ENCODE data around the gene SLC17A1.

Gene SLC17A1, protein sequence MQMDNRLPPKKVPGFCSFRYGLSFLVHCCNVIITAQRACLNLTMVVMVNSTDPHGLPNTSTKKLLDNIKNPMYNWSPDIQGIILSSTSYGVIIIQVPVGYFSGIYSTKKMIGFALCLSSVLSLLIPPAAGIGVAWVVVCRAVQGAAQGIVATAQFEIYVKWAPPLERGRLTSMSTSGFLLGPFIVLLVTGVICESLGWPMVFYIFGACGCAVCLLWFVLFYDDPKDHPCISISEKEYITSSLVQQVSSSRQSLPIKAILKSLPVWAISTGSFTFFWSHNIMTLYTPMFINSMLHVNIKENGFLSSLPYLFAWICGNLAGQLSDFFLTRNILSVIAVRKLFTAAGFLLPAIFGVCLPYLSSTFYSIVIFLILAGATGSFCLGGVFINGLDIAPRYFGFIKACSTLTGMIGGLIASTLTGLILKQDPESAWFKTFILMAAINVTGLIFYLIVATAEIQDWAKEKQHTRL

DNA sequence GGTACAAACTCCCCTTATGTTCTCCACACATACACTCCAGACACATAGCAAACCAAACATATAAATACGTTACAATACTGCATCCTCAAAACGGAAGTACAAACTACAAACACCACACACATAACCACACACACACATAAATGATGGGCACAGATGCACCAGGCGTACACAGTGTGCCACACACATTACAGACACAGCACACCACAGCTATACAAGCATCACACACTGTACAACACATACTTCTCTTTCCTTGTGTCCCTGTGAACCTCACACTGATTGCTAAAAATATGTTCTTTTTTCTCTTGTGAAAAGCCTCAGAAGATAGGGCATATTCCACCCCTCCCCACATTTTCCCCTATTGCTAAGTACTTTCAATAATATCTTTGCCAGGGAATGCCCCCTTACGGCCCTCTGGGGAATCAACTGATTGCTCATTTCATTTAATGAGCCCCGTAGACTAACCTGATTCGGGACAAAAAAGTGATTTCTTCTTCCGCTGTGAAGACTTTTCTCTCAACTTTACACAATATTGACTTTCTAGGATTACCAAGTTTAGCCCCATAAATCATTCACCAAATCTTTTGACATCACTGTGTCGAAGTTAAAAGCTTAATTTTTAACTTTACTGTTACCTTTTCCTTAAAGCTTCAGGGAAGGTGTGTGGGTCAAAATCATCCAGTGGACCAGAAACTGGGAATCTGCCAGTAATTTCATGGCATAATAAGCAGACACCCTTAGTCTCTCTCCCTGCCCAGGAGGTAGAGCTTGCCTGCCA is at the start of gene SLC17A1:
SLC17A1 (minus strand) TSS at position 521 of the 775 bp plus-strand sequence. CDS start 1,495 bp downstream, outside the sequence.
- DNase-seq (ENCODE audit: low read depth) = no peak

DNA sequence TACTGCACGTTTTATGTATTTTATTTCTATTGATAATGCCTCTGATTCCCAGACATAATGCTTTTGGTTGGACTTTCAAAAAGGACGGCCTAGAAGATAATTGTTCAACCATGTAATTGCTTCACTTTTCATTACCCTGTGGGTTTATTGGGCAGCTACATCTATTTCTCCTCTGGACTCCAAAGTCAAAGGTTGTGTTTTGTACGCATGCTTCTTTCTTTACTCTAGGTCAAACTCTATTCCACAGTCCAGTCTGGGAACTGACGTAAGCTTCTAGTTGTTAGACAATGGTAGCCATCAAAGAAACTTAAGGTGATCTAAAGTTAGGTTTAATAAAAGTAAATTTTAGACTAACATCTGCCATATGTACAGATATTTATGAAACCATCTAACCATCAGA is 48.7 kb upstream of the SLC17A1 start:
- DNase-seq (ENCODE audit: low read depth) = no peak

DNA sequence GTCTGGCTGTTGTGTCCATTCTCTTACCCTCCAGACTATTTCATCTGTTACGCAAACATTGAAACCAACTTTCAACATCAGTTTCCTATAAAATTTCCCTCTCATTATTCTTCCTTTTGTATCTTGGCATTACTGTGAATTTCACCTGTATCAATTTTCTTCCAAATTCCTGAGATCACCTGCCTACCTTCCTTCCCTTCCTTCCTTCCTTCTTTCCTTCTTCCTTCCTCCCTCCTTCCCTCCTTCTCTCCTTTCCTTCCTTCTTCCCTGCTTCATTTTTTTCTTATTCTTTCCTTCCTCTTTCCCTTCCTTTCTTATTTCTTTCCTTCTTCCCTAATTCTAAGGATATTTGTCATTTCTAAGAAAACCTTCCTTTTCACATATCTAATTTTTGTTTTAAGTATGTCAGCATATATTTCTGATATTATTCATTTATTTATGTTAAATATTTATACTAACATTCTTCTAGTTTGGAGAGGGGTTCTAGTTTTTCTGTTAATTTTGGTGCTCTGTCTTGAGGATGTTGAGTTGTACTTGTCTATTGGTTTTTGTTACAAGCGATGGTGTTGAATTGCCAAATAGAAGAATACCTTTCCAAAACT is 47.0 kb upstream of the SLC17A1 start:
- no peak for DNase-seq (ENCODE audit: low read depth)

DNA sequence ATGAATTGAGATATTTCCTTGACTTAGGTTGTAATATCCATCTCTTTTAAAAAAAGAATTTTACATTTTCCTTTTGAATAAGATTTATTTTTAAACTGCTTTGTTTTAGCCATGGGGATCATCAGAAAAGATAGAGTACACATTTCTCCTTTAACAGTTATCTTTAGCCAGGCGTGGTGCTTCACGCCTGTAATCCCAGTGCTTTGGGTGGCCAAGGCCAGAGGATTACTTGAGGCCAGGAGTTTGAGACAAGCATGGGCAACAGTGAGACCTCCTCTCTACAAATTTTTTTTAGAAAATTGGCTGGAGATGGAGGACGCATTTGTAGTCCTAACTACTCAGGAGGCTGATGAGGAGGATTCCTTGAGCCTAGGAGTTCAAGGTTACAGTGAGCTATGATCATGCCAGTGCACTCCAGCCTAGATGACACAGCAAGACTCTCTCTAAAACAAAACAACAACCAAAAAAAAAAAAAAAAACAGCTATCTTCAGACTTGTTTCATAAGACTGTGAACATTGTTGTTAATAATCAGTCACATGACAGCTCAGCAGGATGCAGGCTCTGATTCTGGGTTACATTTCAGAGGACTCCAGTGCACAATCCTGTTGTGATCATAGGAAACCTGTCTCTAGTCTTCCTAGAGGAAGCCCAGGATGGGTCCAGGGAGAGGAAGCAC is 44.2 kb upstream of the SLC17A1 start:
- DNase-seq (ENCODE audit: low read depth) = no peak

DNA sequence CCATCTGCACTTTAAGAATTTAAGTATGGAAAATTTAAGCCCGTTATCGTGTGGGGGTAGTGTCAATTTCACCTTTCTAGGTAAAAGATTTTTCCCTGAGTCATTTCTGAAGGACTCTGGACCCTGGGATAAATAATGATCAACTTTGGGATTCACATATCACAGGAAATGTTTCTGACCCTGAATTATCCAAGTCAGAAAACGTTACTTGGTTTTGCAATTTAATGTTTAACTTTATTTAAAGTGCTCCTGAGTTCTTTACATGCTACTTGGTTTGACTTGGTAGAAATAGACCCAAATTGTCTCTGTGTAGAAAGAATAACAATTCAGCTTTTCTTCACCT is 43.7 kb upstream of the SLC17A1 start:
- no peak for DNase-seq (ENCODE audit: low read depth)

DNA sequence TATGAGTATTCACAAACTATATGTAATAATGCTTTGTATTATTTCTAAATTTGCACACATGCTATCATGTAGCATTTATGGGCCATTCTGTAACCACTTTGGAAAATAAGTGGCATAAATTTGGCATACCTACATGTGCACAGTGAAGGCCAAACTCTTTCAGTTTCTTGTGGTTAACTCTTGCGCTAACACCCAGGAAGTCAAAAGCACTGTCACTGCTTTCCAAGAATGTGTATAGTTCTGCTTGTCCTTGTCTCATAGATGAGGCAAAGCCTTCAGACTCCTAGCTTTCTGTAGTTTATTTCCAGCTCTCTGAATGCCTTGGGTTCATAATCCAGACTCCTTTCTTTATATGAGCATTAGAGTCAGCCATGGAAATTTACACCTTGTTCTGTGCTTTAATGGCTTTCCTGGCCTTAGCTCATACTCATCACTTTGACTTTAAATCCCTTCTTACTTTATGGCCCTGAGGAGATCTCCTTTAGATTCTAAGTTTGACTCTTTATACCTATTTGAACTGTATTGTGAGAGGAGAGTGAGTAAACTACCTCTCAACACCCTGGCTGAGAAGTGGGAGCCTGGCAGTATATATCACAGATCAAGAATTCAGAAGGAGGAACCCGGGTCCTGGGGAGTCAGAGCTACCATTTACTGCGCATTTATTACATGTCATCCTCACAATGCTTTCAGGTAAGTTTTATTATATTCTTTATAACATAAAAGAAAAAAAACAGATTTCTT is 43.1 kb upstream of the SLC17A1 start:
- DNase-seq (ENCODE audit: low read depth) = no peak

DNA sequence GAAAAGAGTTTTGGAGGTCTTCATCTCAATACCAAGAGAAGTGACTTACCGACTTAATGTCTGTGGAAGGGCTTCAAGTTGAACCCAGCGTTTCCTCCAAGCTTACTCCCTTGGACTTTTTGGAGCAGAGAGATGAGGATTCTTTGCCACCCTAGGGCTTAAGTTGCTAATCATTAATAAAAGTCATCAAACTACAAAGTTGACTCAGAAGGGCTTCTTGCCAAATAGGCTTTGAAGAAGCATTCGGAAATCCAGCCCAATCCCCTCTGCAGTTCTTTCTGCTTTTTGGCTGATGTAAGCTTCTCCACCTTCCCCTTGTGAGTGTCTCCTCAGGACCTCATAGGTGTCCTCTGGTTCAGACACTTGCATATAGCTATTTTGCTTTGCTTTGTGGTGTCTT is 42.3 kb upstream of the SLC17A1 start, which contains the start of gene SLC17A3:
SLC17A3 (minus strand) TSS at position 126 of the 400 bp plus-strand sequence. CDS start 5,856 bp downstream, outside the sequence.
- no peak for DNase-seq (ENCODE audit: low read depth)

DNA sequence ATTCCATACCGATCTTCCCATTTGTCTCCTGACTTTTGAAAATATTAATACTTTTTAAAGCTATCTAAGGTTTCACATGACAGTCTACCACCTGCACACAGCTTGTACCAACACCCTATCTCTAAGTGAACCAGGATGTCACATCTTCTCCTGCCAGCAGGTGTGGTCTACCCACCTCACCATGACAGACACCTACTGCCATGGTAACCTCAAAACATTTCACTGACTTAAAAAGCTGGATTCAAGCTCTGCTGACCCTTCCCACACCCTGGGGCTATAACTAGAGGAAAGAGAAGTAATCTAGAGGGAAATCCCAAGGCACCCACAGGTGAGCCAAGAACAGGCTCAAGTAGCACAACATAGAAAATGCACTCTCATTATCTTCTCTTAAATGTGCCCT is 41.0 kb upstream of the SLC17A1 start:
- no peak for DNase-seq (ENCODE audit: low read depth)

DNA sequence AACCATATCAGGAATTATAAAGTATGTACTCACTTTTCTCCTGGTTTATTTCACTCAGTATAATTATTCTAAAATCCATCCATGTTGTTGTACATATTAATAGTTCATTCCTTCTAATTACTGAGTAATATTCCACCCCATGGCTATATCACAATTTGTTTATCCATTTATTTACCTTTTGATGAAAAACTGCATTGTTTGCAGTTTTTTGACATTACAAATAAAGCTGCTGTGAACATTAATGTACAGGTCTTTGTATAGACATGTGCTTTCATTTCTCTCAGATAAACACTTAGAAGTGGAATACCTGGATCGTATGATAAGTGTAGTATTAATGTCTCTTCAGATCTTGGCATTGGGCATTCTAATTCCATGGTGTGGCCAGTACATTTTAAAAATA is 38.0 kb upstream of the SLC17A1 start:
- no peak for DNase-seq (ENCODE audit: low read depth)

DNA sequence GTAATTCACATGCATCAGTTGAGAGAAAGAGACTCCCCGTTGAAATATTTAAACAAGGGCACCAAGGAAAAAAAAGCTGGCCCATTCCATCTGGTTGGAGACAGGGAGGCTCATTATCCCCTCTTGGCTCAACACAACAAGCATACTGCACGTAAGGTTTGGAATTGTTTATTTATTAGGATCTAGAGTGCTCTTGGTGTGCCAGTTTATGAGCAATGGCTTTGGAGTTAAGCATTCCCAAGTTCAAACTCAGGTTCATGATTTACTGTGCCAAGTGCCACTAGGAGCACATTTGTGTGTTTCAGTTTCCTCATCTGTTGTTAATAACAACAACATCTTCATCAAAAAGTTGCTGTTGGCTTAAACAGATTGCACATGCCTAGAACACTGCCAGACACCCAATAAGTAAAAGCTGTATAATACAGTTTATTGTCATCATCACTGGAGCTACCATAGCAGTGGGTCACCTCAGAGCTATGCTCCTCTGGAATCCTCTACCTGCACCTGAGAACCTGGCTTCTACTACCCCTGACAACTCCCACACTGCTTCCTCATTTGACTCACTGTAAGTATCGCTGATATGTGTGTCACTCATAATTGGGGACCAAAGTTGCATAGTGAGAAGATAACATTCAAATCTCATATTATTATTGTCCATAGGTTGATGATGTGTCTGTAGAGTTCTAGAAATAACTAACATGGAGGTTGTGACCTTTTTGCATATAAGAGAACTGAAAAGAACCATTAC is 36.8 kb upstream of the SLC17A1 start:
- no peak for DNase-seq (ENCODE audit: low read depth)

DNA sequence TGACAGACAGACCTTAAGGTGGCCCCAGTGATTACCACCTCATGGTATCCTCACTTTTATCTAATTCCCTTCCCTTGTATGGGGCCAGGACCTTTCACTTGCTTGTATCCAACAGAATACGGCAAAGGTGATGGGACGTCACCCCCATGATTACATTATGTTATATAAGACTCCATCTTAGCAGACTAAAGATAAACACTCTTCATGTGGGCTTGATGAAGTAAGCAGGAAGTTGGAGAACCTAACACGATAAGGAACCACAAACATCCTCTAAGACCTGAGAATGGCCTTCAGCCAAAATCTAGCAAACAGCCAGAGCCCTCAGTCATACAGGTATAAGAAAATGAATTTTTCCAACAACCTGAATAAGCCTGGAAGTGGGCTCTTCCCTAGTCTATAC is 34.2 kb upstream of the SLC17A1 start:
- no peak for DNase-seq (ENCODE audit: low read depth)

DNA sequence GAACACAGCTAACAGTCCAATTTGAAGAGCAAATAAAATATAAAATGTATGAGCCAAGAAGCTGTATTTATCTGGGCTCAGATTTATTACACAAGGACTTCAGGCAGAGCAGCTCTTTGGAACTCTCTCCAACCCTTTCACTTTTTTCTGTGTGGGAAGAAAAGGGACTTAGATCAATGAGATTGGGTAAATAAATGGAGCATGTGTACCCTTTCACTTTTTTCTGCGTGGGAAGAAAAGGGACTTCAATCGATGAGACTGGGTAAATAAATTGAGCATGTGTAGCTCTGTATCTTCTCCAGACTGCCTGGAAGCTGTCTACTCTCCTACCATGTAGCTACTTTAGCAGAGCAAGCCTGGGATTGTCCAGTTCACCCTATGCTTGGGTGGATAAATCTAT is 31.5 kb upstream of the SLC17A1 start:
- DNase-seq (ENCODE audit: low read depth) = no peak

DNA sequence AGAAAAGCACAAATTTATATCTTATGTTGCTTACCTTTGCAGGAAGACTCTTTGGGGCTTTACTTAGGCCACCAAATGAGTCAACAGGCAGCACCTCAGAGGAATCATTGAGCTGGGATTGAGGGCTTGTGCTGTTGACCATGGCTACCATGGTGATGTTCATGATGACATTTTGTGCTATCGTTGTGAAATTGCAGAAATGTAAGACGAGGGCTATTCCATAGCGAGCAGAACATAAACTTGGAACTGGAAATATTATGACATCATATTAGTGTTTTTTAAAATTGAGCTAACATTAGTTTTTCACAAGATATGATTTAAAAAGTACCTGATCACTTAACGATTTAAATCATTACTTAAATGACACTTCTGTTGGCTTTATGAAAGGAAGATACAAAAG is 30.3 kb upstream of the SLC17A1 start:
- no peak for DNase-seq (ENCODE audit: low read depth)

DNA sequence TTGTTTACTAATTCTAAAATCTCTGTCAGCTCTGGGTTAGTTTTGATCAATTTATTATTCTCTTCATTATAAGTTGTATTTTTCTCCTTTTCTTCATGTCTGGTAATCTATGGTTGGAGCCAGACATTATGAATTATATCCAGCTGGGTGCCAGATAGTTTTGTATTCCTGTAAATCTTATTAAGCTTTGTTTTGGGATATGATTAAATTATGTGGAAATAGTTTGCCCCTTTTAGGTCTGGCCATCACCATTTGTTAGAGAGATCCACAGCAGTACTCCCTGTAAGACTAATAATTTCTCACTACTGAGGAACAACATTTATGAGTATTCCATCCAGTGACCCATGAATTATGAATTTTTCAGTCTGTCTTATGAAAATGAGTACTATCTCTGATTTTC is 20.9 kb upstream of the SLC17A1 start:
- no peak for DNase-seq (ENCODE audit: low read depth)

DNA sequence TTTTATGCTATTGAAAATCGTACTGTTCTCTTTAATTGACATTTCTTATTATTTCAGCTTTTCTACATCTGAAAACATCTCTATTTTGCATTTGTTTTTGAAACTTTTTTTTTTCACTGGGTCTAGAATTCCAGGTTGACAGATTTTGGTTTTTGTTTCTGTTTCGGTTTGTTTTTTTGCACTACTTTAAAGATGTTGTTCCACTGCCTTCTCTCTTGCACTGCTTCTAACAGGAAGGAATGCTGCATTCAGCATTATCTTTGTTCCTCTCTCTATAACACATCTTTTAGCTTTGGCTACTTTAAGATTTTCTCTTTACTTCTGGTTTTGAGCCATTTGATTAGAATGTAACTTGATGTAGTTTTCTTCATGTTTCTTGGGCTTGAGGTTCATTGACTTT is 20.1 kb upstream of the SLC17A1 start:
- no peak for DNase-seq (ENCODE audit: low read depth)

DNA sequence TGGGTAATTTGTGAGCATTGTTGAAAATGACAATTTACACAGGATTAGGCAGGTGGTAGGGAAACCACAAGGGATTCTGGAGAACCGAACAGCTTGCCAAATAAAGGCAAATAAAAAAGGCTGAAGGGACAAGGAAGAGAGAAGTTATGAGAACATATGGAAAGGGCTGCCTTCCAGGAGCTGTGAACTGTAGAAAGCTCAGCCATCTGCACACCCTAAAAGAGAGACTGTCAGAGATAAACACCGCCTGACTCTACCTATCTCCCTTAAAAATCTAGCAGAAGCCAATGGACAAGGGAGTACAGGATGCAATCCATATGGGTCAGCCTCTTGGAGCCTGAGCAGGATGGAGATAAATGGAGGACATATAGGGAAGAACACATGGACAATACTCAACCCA is 12.7 kb upstream of the SLC17A1 start:
- DNase-seq (ENCODE audit: low read depth) = no peak

DNA sequence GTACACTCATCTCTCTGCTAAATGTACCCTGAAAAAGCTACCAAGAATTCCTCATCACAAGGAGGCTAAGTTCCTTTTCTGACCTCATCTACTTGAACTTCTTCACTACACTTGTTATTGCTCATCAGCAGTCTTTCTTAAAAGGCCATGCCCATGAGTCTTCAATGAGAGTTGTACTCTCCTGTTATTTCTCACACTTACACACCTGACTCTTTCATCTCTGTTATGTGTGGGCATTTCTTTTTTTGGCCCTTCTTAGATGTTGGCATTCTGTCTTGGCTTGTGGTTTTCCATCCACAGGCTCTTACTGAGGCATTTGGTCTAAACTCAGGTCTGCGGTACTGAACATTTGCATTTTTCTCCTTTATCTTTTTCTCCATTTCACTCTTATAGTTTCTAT is 10.7 kb upstream of the SLC17A1 start:
- DNase-seq (ENCODE audit: low read depth) = no peak

DNA sequence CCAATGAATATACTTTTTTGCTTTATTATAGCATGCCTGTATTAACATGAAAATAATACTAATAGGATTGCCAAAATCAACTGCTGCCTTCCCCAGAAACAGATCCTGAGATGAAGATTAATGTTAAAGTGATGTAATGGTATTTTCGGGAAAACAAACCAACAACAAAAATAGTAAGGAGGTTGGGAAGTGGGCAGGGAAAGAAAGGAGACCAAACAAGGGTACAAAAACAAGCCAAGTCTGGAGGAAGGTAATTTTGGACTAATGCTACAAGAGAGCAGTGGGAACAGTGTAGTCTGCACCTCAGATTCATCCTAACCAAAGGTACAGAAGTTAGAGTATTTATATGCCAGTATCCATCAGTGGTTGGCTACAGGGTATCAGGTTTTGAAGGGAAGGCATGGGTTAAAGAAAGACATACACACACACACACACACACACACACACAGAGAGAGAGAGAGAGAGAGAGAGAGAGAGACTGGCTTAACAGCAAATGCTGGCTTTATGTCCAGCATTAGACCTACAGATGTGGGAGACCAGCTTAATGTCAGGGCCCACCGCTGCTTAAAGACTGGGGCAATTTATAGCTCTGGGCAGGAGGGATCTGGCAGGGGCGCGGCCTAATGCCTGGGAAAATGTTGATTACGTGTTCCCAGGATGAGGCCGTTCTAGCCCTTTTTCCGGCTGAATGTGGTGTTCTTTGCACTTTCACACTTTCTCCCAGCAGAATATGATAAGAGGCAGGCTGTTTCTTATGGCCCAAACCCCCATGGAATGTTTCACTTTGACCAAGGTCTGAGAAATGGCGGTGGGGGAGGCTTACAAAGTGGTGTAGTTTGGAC is 3.8 kb upstream of the SLC17A1 start:
- no peak for DNase-seq (ENCODE audit: low read depth)

DNA sequence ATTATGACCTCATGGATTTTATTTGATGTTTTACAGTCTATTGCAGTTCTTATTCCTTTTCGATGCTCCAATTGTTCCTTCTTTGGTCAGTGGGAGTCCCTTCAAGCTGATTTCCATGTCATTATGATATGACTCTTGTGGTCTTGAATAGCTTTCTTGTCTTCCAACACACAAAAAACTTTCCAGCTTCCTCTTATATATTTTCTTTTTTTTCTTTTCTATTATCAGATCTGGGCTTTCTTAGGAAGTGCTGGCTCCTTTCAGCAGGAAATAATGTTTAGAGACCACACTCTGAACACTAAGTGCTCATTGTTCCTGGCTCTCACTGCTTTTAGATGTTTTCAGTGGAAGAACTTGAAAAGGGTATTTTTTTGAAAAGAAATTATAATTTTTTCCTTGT is 3.1 kb upstream of the SLC17A1 start:
- no peak for DNase-seq (ENCODE audit: low read depth)

DNA sequence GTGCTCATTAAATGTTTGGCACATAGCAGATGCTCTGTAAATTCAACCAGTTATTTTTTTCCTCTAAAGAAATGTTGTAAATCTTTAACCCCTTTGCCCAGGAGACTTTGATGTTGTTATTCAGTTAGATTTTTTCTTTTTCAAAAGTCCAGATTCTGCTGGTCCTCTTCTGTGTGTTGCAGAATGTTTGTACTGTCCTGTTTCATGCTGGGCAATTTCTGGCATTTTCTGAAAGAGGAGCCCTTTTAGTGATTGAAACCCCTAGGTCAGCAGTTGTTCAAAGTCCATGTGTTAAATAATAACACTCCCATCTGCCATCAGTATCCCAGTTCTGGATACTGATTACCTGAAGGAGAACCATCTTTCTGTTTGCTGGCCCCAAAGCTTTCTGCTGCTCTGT is 1.3 kb upstream of the SLC17A1 start:
- no peak for DNase-seq (ENCODE audit: low read depth)
